ENCODE data around the gene RBMS3. TPM values are rescaled to one million over a fixed set of nuclear protein-coding genes. Genes with fewer than 3 reads are reported as not detected.

RBMS3 gene
- total RNA-seq, 4 donors from 2014 or later, result 3.8 to 18.7 (median 14.6) TPM

DNA sequence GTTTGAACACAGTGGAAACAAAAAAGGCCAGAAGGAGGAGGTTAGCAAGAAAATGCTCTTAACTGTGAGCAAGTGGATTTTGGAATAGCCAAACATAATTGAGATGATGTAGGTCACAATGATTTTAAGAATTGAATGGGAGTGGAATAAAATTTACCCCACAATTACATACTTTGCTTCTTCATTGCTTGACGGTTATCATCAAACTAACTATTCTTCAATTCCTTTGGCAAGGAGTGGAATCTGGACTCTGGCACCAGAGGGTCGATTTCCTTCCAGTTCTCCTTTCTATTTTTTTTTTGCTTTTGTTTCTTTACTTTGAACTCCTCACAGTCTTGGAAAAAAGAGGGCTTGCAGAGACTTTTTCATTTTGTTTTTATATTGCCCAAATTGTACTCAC, 691.0 kb downstream of the RBMS3 start:
- Histone ChIP-seq H3K36me3 (no peaks in the 10 kb centered on the region), H3K9me3 (peaks cover 0 to 3% of the 10 kb centered on the region in 2 donors), H3K4me3 (no peak overlapping the region), H3K4me1 (peaks cover 0 to 3% (median 0%) of the 10 kb centered on the region in 4 donors), H3K27me3 (no peaks in the 10 kb centered on the region), H3K27ac (no peak overlapping the region)
- in situ Hi-C loops (cut with MboI; ENCODE audit: low pct_ligation_motif_present in 1 of 4, low pct_unique_long_range_greater_than_20kb in 1 of 4, low sequenced_read_pairs in 3 of 4), result no loop called here
- intact Hi-C loops (cut with DNase I; ENCODE audit: low total_unique reads), result no loop called here
- WGBS, 2 donors (ENCODE audit: low coverage in 1 of 2), result 25 to 37% methylated on average over 2 of the region's 2 CpGs
- no peak for DNase-seq
- TF ChIP-seq, protein P1, sequence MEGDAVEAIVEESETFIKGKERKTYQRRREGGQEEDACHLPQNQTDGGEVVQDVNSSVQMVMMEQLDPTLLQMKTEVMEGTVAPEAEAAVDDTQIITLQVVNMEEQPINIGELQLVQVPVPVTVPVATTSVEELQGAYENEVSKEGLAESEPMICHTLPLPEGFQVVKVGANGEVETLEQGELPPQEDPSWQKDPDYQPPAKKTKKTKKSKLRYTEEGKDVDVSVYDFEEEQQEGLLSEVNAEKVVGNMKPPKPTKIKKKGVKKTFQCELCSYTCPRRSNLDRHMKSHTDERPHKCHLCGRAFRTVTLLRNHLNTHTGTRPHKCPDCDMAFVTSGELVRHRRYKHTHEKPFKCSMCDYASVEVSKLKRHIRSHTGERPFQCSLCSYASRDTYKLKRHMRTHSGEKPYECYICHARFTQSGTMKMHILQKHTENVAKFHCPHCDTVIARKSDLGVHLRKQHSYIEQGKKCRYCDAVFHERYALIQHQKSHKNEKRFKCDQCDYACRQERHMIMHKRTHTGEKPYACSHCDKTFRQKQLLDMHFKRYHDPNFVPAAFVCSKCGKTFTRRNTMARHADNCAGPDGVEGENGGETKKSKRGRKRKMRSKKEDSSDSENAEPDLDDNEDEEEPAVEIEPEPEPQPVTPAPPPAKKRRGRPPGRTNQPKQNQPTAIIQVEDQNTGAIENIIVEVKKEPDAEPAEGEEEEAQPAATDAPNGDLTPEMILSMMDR (IDR thresholded peaks at IDR 0.05), result no peak
- no peak for TF ChIP-seq POLR2AphosphoS5 (IDR thresholded peaks at IDR 0.05)
- no peak for TF ChIP-seq EP300 (IDR thresholded peaks at IDR 0.05; ENCODE audit: low read depth)
- no peak for TF ChIP-seq POLR2A (IDR thresholded peaks at IDR 0.05)

DNA sequence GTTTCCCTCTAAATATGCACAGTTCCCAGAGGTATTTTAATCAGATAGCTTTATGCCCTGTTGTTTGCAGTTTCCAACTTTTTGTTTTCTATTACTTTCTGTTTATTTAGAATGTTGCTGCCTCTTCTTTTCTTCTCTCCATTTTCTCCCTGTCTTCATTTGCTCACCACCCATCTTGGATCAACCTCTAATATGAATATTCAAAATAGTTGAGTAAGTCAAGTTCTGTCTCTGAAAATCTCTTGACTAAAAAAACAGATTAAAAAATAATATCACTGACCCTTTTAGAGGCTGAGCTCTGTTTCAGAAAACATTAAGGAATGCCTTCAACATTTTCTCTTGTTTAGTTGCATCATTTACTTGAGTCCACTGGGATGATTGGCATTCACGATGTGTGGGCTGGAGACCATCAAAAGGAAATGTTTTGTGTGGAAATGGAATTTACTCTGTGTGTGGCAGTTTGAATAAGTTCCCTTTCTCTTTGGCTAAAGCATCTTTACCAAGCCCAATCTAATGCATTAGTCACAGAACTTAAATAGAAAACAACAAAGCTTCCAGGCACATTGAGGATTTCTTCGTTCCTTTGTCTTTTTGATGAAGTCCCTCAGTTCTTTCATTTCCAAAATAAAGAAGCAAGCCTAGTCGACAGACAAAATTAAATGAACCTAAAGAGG, 691.6 kb downstream of the RBMS3 start:
- in situ Hi-C loops (cut with MboI; ENCODE audit: low pct_ligation_motif_present in 1 of 4, low pct_unique_long_range_greater_than_20kb in 1 of 4, low sequenced_read_pairs in 3 of 4), result no loop called here
- TF ChIP-seq EP300 (IDR thresholded peaks at IDR 0.05; ENCODE audit: low read depth) (no peak), POLR2A (IDR thresholded peaks at IDR 0.05) (no peak), POLR2AphosphoS5 (IDR thresholded peaks at IDR 0.05) (no peak)
- WGBS, 2 donors (ENCODE audit: low coverage in 1 of 2), result 48 to 57% methylated on average over 3 of the region's 3 CpGs

DNA sequence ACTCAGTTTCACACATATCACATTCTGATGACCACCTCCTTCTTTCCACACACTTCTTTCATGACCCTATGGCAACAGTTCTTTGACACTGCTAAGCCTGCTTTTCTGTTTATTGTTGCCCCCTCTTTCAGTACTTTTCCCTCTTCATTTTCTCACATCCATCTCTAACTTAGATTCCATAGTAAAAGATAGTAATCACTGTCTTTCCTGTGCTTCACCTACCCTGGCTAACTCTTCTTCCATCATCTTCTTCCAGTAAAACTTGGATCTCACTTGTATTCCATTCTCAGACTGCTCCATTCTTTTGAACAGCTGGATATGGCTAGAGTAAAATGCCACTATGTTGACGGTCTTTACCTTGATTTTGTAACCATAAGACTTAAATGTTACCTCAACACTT, 692.9 kb downstream of the RBMS3 start:
- Histone ChIP-seq H3K36me3 (no peaks in the 10 kb centered on the region), H3K9me3 (peaks cover 0 to 3% of the 10 kb centered on the region in 2 donors), H3K27ac (no peak overlapping the region), H3K4me1 (peaks cover 0 to 3% (median 0%) of the 10 kb centered on the region in 4 donors), H3K4me3 (no peak overlapping the region), H3K27me3 (no peaks in the 10 kb centered on the region)
- intact Hi-C loops (cut with DNase I; ENCODE audit: low total_unique reads), result no loop called here
- in situ Hi-C loops (cut with MboI; ENCODE audit: low pct_ligation_motif_present in 1 of 4, low pct_unique_long_range_greater_than_20kb in 1 of 4, low sequenced_read_pairs in 3 of 4), result no loop called here
- 57 to 96% methylated on average over 1 of the region's 1 CpG for WGBS, 2 donors (ENCODE audit: low coverage in 1 of 2)
- no peak for DNase-seq
- TF ChIP-seq POLR2A (IDR thresholded peaks at IDR 0.05) (no peak), EP300 (IDR thresholded peaks at IDR 0.05; ENCODE audit: low read depth) (no peak), POLR2AphosphoS5 (IDR thresholded peaks at IDR 0.05) (no peak)
- TF ChIP-seq, protein P1 (IDR thresholded peaks at IDR 0.05), result no peak

More for the DNA sequence above, 691.6 kb downstream of the RBMS3 start:
- Histone ChIP-seq H3K4me3 (no peak overlapping the region), H3K4me1 (peaks cover 0 to 3% (median 0%) of the 10 kb centered on the region in 4 donors), H3K27me3 (no peaks in the 10 kb centered on the region), H3K27ac (no peak overlapping the region), H3K36me3 (no peaks in the 10 kb centered on the region), H3K9me3 (peaks cover 0 to 3% of the 10 kb centered on the region in 2 donors)
- intact Hi-C loops (cut with DNase I; ENCODE audit: low total_unique reads), result no loop called here
- no peak for DNase-seq

DNA sequence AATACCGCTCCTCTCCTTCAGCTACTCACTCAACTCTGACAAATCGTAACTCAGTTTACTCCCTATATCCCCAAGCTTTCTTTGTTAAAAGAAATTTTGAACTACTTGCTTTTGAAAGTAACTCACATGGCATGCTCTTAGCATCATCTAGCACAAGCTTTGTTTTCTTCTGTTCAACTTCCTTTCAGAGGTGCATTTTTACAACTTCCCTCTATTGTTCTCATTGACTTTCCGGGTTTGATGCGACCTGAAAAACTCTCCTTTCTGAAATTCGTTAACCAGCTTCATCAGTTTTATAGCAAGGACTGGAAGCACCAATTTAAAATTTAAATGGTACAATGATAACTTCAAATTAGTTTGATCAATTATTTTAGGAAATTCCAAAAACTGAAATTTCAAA, 696.0 kb downstream of the RBMS3 start:
- H3K4me3 ChIP-seq, result no peak overlapping the region
- H3K9me3 ChIP-seq, result peaks cover 0 to 3% of the 10 kb centered on the region in 2 donors
- intact Hi-C loops (cut with DNase I; ENCODE audit: low total_unique reads) (no loop called here), in situ Hi-C loops (cut with MboI; ENCODE audit: low pct_ligation_motif_present in 1 of 4, low pct_unique_long_range_greater_than_20kb in 1 of 4, low sequenced_read_pairs in 3 of 4) (no loop called here)
- no peaks in the 10 kb centered on the region for H3K27me3 ChIP-seq
- TF ChIP-seq POLR2AphosphoS5 (IDR thresholded peaks at IDR 0.05) (no peak), EP300 (IDR thresholded peaks at IDR 0.05; ENCODE audit: low read depth) (no peak), POLR2A (IDR thresholded peaks at IDR 0.05) (no peak)
- TF ChIP-seq, protein P1 (IDR thresholded peaks at IDR 0.05), result no peak
- H3K36me3 ChIP-seq, result no peaks in the 10 kb centered on the region
- 79 to 84% methylated on average over 5 of the region's 5 CpGs for WGBS, 2 donors (ENCODE audit: low coverage in 1 of 2)
- peaks cover 0 to 1% (median 0%) of the 10 kb centered on the region in 4 donors for H3K4me1 ChIP-seq
- H3K27ac ChIP-seq, result no peak overlapping the region
- DNase-seq, result no peak
